Measurements from ENCODE around the gene PRKAR2B. TPM values are rescaled to one million over a fixed set of nuclear protein-coding genes. Genes with fewer than 3 reads are reported as not detected.

The PRKAR2B gene
- total and polyA plus RNA-seq, 11 donors = 7.0 to 50.6 (median 18.5) TPM

DNA sequence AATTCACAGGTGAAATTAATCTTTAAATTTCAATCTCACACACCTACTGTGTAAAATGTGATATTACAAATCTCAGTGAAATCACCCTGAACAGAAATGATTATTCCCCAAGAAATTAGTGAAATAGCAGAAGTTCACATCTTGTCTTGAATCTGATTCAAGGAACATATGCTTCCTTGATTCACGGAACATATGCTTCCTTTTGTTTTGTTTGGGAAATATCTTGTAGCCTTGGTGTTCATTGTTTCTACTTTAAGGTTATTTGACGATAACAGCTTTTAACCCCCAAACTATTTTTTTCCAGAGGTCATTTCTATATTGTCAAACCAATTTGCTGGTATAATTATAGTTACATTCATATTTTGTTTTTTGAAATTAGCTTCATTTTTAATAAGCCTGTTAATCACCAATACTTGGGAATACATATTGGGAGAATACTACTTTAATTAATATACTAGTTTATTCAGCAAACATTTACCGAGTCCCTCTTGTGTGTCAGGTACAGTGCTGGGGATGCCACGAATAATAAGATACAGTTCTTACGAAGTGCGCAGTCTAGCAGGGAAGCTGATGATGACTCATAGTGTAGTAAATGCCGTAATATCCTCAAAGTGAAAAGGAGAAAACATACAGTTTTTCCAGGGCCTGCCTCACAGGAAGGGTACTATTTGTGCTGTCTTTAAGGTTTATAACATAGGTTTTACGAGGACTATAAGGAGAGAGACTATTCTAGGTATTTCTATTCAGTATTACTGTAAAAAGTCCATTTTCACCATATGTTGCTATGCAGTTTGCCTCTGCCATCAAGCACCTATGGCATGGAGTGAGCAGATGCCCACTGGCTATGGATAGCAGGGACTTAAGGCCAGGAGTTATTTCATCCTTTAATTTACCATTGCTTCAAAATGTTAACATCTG lies 32.5 kb downstream of the PRKAR2B start:
- no peaks in the 10 kb centered on the region for H3K27me3 ChIP-seq
- H3K4me1 ChIP-seq = peaks cover 0 to 31% (median 6%) of the 10 kb centered on the region in 12 donors
- H3K9me3 ChIP-seq = no peaks in the 10 kb centered on the region
- ATAC-seq = peak in 2 of 4 donors; percentile 52 to 84
- intact Hi-C loops (cut with DNase I) = no loop called here
- DNase-seq = no peak
- peak overlapping the region in 1 of 12 donors; percentile 5 for H3K4me3 ChIP-seq
- peak overlapping the region in 10 of 12 donors; percentile 23 to 59 (median 40) for H3K27ac ChIP-seq
- no peak for TF ChIP-seq POLR2A (IDR thresholded peaks at IDR 0.05)
- TF ChIP-seq, protein P1, sequence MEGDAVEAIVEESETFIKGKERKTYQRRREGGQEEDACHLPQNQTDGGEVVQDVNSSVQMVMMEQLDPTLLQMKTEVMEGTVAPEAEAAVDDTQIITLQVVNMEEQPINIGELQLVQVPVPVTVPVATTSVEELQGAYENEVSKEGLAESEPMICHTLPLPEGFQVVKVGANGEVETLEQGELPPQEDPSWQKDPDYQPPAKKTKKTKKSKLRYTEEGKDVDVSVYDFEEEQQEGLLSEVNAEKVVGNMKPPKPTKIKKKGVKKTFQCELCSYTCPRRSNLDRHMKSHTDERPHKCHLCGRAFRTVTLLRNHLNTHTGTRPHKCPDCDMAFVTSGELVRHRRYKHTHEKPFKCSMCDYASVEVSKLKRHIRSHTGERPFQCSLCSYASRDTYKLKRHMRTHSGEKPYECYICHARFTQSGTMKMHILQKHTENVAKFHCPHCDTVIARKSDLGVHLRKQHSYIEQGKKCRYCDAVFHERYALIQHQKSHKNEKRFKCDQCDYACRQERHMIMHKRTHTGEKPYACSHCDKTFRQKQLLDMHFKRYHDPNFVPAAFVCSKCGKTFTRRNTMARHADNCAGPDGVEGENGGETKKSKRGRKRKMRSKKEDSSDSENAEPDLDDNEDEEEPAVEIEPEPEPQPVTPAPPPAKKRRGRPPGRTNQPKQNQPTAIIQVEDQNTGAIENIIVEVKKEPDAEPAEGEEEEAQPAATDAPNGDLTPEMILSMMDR (IDR thresholded peaks at IDR 0.05) = no peak
- 60 to 80% (median 71%) methylated on average over 8 of the region's 8 CpGs for WGBS, 4 donors
- no peaks in the 10 kb centered on the region for H3K36me3 ChIP-seq

DNA sequence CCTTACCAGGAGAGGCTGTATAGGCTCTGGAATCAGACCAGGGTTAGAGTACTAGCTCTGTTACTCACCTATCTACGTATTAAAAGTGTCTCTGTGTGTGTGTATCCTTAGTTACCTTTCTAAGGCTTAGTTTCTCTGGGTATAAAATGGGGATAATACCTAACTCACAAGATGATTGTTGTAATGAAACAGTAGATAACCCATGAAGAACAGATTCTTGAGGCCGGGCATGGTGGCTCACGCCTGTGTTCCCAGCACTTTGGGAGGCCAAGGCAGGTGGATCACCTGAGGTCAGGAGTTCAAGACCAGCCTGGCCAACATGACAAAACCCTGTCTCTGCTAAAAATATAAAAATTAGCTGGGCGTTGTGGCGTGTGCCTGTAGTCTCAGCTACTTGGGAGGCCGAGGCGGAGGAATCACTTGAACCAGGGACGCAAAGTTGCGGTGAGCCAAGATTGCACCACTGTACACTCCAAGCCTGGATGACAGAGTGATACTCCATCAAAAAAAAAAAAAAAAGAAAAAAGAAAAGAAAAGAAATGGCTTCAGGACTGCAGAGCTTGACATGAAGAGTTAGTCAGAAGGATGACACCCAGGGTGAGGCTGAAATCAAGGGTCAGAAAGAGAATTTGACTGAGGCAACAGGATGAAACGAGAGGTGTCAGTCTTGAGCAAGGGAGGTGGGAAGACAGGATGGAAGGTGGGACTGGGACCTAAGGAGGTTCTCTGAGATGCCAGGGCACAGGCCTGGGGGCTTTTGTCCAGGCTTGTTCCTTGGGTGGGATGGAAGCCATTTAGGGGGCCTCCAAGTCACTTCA lies 33.4 kb downstream of the PRKAR2B start:
- Histone ChIP-seq H3K36me3 (no peaks in the 10 kb centered on the region), H3K27me3 (no peaks in the 10 kb centered on the region), H3K9me3 (no peaks in the 10 kb centered on the region), H3K4me3 (no peak overlapping the region), H3K4me1 (peaks cover 0 to 31% (median 6%) of the 10 kb centered on the region in 12 donors), H3K27ac (peak overlapping the region in 9 of 12 donors; percentile 23 to 59 (median 42))
- TF ChIP-seq, protein P1 (IDR thresholded peaks at IDR 0.05) = no peak
- no peak for TF ChIP-seq POLR2A (IDR thresholded peaks at IDR 0.05)
- ATAC-seq (no peak), DNase-seq (no peak)
- 93 to 96% (median 95%) methylated on average over 10 of the region's 10 CpGs for WGBS, 4 donors
- intact Hi-C loops (cut with DNase I) = no loop called here

DNA sequence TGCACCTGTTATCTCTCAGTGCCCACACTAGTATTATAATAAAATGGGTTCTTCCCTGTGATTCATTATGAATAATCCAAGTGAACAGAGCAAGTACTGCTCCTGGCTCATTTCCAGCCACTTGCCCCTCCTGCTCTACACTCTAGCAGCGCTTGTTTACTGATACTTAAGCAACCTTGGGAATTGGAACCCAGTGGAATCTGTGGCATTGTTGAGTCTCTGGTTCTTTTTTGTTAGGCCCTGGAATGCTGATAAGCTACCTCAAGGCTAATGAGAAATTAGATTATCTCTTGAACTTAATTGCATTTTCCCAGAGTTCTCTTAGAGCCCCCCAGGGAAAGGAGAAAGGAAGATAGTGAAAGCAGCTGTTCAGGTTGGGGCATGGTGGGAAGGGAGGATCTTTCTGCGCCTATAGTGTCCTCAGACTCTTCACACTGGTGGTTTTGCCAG lies 34.0 kb downstream of the PRKAR2B start:
- H3K4me3 ChIP-seq = no peak overlapping the region
- H3K27ac ChIP-seq = peak overlapping the region in 1 of 12 donors; percentile 2
- peaks cover 0 to 31% (median 6%) of the 10 kb centered on the region in 12 donors for H3K4me1 ChIP-seq
- H3K27me3 ChIP-seq = no peaks in the 10 kb centered on the region
- WGBS, 4 donors = 58 to 83% (median 77%) methylated on average over 2 of the region's 2 CpGs
- TF ChIP-seq, protein P1 (IDR thresholded peaks at IDR 0.05) = no peak
- no peak for TF ChIP-seq POLR2A (IDR thresholded peaks at IDR 0.05)
- H3K9me3 ChIP-seq = no peaks in the 10 kb centered on the region
- H3K36me3 ChIP-seq = no peaks in the 10 kb centered on the region
- intact Hi-C loops (cut with DNase I) = no loop called here
- DNase-seq (no peak), ATAC-seq (peak in 2 of 4 donors; percentile 10 to 36)

Data from heart left ventricle (tissue), 16 donors.